Left colon (tissue), 2 donors: ENCODE results near the gene GMPPA. TPM values are rescaled to one million over a fixed set of nuclear protein-coding genes. Genes with fewer than 3 reads are reported as not detected.

ENCODE experiments used
- ATAC-seq: fragments of 200-7000 bp; cut with Tn5 transposase; one replicate; pipeline ENCODE4 v1.9.1; 2020; ENCODE audit warnings: mild to moderate bottlenecking, moderate library complexity
- DNase-seq, 2 donors: peaks; one replicate each; pipeline ENCODE4 v3.0.0-alpha.2; 2020
- intact Hi-C, 2 donors: fragments of 100-400 bp; cut with DNase I in 1 of 2; cut with micrococcal nuclease in 1 of 2; formaldehyde crosslinking; loops; one replicate each; pipeline versions ENCODE4 v1.11.2 to v1.14.0; 2022; cut with DNase I, micrococcal nuclease
- total RNA-seq, 2 donors: library from RNA; stranded (reverse); fragmentation: NEBNext Ultra II Directional; extraction: Animal tissue kit (Norgen Biotek cat#: 25700); gene quantifications; one replicate each; pipeline ENCODE4 v1.2.1, GENCODE V29; 2021
- donor health status: DM: no; HTN: no; CAD: no.
- donor health status: DM: yes; HTN: yes; CAD: no.

Gene GMPPA
- total RNA-seq, 2 donors from 2014 or later = 44.8 to 56.1 TPM

DNA sequence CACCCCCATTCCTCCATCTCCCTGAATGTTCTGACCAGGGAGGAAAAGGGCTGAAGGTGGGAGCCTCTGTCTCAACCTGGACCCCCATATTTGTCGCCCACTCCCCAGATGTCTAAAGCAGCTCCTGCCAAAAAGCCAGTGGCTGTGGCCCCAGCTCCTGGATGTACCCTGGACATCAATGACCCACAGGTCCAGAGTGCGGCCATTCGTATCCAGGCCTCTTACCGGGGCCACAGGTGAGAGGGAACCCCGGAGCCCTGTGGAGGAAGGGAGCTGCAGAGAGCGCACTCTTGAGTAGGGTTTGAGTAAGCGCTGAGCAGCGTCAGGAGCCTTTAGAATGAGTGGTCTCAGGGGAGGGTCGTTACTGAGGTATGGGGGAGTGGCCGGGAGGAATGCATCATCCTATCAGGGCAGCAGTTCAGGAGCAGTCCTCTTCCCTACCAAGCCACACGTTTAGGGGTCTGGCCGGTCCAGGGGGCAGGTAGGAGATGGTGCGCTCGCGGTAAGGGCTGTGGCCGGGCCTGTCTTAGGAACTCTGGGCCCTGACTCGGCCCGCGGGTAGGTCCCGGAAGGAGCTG is 2.4 kb upstream of the GMPPA start:
- ATAC-seq (no peak), DNase-seq (no peak)
- intact Hi-C loops = no loop called here

DNA sequence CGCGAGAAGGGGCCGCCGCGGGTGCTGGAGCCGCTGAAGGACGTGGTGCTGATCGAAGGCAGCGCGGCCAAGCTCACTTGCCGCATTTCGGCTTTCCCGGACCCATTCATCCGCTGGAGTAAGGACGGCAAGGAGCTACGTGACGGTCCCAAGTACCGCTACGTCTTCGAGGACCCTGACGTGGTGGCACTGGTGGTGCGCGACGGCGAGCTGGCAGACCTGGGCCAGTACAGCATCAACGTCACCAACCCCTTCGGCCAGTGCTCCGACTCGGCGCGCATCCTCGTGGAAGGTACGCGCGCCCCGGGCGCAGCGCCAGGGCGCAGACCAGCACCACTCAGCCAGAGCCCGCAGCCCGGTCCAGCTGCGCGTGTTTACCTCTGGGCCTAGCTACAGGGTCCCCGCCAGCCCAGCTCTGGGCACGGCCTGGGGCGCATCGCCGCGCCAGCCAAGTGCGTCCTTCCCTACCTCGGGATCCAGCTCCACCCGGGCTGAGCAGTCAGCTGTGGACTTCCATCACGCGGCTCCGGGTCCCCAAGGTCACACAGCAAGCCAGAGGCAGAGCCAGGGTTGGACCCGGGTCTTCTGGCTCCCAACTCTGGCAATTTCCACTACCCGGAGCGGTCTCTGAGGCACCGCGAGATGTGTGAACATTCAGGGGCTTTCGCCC is 1.7 kb upstream of the GMPPA start:
- DNase-seq (peak; percentile 51 to 56), ATAC-seq (no peak)
- intact Hi-C loops = no loop called here

DNA sequence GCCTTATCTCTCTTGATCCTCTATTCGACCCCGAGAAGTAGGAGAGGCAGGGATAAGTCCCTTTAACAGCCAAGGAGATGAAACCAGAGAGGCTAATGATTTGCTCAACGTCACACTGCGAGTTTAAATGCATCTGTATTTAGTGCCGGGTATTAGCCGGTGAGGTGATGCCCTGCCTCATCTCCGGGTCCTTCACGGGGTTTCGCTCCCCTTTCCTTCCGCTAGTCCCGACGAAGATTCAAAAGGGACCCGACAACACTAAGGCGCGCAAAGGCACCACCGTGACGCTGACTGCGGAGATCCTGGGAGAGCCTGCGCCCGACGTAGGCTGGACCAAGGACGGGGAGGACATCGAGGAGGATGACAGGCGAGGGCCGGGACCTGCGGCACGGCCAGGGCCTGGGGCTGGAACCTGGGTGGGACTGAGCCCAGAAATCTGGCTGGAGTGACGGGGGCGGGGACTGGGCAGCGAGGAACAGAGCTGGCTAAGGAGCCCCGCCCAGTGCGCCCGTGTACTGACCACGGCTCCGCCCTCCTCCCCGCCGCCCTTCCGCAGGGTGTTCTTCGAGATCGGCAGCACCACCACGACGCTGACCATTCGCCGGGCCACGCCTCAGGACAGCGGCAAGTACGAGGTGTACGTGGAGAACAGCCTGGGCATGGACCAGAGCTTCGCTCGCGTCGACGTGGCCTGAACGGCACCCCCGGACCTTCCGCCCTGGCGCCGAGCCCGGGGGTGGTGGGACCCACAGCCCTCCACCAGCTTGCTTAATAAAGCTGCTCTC is 1.0 kb upstream of the GMPPA start:
- DNase-seq (peak; percentile 95 to 97), ATAC-seq (peak; percentile 80)
- intact Hi-C loops = no loop called here

DNA sequence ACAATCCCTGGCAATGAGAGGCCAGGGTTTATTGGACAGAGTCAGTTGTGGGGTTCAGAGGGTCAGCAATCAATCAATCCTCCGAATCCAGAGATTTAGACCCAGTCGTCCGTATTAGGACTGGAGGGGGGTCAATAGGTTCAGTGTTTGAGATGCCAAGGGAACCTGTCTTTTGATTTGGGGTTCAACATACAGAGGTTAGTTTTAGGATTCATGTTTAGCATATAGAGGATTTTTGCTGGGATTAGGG is 292 bp downstream of the GMPPA start:
- no peak for ATAC-seq
- intact Hi-C loops = no loop called here
- DNase-seq = no peak

DNA sequence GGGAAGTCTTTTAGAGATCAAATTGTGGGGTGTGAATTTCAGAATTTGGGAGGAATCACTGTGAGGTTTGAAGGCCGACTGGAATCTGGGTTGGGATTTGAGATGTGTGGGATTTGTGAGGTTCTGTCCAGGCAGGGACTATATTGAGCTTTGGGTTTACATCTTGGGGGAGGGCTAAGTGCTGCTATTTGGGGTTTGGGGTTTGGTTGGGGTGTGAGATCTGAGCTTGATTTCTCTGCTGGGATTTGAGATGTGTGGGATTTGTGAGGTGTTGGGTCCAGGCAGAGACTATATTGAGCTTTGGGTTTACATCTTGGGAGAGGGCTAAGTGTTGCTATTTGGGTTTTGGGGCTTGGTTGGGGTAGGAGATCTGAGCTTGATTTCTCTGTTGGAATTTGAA is 864 bp downstream of the GMPPA start:
- ATAC-seq = no peak
- intact Hi-C loops = no loop called here
- no peak for DNase-seq

DNA sequence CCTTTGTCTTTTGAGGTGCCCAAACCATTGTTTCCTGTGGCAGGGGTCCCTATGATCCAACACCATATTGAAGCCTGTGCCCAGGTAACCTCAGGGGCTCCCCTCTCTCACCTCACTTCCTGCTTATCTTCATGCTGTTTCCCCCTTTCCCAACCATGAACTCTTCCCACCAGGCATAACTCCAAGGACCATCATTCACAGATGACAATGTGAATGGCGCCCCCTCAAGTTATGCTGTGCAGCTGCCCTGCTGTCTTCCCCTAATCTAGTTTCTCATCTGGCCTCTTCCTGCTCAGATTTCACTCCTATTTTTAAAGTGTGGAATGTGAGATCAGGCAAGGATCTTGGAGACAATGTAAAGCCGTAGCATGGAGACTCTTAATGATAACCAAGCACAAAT is 1.4 kb downstream of the GMPPA start:
- DNase-seq (no peak), ATAC-seq (no peak)
- intact Hi-C loops = no loop called here

DNA sequence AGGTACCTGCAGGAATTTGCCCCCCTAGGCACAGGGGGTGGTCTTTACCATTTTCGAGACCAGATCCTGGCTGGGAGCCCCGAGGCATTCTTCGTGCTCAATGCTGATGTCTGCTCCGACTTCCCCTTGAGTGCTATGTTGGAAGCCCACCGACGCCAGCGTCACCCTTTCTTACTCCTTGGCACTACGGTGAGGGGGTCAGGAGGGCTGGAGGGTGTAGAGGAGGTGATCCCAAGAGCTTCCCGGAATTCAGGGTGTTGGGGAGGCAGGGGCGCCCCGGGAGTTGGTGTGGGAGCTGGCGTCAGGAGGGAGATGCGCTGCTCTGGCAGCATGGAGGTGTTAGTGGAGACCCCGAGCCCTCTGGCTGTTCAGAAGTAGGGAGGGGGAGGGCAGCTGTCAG is 3.2 kb downstream of the GMPPA start:
- intact Hi-C loops = no loop called here
- ATAC-seq (no peak), DNase-seq (no peak)

DNA sequence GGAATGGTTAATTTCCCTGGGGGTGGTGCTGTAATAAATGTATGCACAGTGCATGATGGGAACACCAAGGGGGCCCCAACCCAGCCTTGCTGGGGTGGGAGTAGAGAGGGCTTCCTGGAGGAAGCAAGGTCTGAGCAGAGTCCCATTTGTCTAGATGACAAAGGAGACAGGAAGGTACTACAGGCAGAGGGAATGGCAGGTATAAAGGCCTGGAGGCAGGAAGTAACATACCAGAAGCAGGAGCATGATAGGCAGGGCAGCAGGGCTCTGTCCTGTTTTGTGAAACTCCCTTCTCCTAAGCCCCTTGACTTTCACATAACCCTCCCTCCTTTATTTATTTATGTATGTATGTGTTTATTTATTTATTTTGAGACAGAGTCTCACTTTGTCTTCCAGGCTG is 3.9 kb downstream of the GMPPA start:
- DNase-seq = no peak
- intact Hi-C loops = no loop called here
- ATAC-seq = no peak

DNA sequence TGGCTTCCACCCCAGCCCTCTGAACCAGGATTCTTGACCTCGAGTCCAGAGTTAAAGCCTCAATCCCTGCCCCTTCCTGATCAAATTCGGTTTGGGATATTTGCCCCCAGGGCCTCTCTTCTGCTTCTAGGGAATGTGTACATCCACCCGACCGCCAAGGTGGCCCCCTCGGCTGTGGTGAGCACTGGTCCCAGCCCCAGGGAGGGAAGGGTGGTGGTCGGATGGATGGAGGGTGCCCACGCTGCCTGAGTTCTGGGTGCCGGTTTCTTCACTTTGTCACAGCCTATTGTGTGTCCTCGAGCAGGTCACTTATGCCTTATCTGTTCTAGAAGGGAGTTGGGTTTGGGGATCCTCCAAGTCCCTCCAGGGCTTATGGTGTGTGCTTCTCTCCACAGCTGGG is 6.9 kb downstream of the GMPPA start:
- no peak for DNase-seq
- intact Hi-C loops = no loop called here
- ATAC-seq = no peak

DNA sequence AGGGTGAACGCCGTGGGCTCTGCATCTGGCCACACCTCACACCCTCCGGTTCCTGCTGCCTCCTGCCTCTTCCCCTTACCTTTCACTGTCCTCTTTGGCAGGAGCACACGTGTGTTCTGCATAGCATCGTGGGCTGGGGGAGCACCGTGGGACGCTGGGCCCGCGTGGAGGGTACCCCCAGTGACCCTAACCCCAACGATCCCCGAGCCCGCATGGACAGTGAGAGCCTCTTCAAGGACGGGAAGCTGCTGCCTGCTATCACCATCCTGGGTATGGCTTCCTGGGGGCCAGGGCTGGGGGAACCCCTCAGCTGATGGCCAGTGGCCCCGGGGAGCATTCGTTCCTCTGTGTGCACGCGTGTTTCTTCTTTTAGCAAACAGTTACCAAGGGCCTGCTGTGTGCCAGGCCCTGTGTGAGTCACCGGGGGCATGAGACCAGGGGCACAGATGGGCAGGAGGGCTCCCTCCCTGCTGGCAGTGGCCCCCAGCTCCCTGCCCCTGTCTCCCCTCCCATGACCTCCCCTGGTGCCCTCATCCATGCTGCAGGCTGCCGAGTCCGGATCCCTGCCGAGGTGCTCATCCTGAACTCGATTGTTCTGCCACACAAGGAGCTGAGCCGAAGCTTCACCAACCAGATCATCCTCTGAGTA is 7.6 kb downstream of the GMPPA start:
- intact Hi-C loops = no loop called here

DNA sequence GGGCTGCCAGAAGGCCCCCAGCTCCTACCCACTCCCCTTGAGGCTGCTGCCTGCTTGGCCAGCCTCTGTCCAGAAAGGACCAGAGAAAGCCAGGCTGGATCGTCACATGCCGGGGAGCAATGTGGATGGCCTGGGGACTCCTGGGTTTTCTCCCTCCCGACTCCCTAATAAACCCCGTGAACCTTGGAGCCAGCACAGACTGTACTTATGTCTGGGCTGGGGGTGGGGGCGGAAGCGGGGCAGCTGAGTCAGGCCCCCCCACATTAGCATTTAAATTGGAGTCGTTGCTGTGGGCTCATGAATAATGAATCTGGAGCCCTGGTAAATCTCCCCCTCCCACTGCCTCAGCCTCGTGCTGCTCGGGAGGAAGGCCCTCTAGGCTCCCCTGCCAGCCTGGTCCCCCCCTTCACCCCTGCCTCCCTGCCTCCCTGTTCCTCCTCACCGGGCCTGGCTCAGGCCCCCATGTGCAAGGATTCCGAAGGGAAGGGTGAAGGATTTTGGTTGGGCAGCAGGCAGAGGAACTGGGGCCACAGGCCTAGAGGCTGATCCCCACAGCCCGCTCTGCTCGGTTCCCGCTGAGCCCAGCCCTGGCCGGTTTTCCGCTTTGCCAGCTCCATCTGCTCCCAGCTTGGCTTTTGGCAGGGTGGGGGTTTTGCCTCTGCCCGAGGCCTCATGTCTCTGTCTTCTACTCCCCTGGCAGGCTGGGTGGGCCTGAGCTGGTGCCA is 8.3 kb downstream of the GMPPA start:
- ATAC-seq = no peak
- intact Hi-C loops = no loop called here
- DNase-seq = no peak

More for the DNA sequence above, 7.6 kb downstream of the GMPPA start:
- ATAC-seq (no peak), DNase-seq (no peak)

DNA sequence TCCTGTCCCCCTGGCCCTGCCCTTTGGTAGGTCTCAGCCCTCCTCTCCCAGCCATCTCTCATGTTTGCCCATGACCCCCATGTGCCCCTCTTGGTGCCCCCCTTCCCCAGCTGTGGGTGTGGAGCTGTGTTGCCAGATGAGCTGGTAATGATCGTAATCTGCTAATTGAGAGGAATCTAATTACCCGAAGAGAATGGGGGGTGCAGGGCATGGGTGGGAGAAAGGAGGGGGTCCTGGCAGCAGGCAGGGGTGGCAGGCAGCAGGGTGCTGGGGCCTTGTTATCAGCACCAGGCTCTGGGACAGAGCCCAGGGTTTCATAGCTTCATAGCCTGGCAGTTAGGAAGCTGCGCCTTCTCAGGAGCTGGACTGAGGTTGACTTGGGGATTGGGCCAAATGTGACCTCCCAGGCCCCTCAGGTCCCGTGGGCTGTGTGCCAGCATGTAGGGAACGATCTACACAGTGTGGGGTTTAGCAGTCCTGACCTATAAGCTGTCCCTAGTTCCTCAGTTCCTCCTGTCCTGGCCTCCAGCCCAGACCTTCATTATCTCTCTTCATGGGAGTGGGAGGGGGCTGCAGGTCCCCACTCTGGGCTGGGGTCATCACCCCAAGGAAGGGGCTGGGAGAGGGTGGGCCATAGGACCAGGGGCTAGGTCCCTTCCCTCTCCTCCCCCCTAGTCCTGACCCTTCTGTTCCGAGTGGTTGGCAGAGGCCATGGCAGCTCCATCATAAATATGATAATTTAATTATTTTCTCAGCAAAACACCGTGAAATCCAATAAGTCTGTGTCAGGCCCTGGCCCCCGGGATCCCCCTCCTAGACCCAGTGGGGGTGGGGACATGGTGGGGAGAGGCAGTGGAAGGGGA is 9.1 kb downstream of the GMPPA start:
- ATAC-seq = no peak
- intact Hi-C loops = no loop called here
- DNase-seq = no peak

DNA sequence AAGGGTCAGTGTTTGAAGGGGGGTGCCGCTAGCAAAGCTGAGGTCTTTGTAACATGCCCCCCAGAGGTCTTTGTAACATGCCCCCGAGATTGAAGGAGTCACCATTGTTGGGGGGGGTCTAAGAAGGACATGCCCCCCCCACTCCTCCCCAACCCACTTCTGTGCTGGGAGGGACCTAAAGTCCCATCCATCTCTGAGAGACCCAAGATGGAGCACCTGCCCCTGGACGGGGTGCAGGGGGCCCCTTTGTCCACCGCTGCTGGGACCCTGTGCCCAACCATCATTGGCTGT is 9.7 kb downstream of the GMPPA start:
- intact Hi-C loops = no loop called here
- DNase-seq = no peak
- ATAC-seq = no peak

DNA sequence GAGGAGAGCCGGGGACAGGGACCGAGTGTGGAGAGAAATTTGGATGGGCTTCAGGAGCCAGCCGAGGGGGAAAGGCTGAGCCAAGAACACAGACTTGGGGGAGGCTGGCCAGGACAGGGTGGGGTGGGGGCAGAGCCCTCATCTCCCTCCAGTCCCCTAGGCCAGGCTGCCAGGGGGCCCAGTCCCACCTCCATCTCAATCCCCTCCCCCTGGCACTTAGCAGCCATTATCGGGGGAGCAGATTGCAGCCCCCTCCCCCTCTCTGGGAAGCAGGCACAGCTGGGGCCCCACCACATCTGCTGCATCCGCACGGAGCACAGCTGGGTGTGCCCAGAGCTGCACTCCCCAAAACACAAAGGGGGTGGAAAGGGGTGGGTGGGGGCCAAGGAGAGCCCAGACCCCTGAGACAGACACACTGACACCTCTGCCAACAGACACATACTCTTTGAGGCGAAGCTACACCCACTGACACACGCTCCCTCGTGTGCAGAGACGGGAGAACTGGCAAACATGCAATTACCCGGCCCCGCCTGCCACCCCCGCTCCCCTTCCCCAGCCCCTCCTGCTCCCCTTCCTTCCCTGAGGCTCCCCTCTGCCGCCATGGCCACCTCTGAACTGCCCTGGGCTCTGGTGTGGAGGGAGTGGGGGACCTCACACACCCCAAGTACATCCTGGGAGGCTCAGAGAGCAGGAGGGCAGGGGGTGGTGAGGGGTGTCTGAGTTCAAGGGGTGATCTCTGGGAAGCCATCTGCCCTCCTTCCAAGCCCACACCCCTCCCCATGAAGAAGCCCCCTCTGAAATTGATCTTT is 10.5 kb downstream of the GMPPA start:
- DNase-seq = no peak
- ATAC-seq = peak; percentile 29
- intact Hi-C loops = no loop called here

DNA sequence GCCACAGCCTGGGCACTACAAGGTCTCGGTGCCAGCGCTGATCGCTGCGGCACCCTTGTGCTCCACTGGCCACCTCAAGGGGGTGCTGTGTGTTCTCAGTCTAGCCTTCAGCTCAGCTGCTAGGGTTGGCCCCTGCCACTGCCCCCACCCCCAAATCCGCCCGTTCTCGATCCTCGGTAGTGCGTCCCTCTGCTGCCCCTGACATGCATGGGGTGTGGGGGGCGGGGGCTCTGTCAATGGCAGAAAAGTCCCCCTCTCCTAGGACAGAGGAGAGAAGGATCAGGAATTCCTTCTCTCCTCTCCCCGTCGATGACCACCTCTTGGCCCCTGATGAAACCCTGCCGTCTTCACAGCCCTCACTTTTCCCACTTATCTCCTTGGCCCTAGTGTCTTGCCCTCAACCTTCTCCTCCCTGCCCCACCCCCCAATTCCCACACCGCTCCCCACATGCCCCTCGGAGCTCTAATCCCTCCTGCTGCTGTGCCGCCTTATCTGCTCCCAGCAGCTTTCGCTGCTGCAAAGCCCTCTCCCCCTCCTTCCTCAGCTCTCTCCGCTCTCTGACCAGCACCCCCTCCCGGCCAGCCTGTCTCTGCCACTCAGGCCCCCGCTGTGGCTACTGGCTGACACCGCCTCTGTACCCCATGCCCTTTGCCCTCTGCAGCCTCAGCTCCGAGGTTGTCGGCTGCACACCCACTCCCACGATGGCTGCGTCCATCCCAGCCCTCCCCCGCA is 11.3 kb downstream of the GMPPA start:
- peak; percentile 50 to 66 for DNase-seq
- intact Hi-C loops = no loop called here
- ATAC-seq = peak; percentile 81

DNA sequence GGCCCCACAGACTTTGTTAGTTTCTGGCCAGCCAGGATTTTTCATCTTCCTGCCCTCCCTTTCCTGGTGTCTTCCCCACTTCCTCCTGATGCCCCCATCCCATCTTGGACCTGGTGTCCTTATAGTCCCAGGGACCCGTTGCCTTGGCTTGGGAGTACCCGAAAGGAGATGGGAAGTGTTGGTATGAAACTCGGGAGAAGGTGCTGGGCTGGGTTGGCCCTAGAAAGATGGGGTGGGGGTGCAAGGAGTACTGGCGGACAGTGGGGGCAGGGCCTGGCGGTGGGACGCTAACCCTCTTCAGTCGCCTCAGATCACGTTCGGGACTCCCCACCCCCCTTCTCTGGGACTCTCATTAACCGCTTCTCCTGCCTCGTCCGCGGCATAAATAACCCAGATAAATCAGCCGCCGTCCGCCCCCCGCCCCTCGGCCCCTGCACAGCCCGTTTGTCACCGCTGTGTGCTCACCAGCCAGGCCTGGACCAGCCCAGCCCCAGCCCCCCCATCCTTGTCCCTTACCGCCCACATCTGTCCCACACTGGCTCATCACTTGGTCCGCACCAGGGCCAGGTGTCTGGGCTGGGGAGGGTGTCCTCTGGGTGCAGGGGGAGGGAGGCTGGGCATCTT is 11.9 kb downstream of the GMPPA start:
- ATAC-seq = no peak
- intact Hi-C loops = no loop called here
- no peak for DNase-seq
